GM10266 (cell line): ENCODE data around the gene TMA16.

Experiments
- DNase-seq: peaks from one replicate; pipeline ENCODE4 v3.0.0; 2012; ENCODE audit errors: extremely low spot score
- TF ChIP-seq, protein P1 (sequence below): IDR thresholded peaks from 2 replicates; pipeline ENCODE4 v1.5.1; 2012; ENCODE audit warnings: mild to moderate bottlenecking, low read depth; ENCODE audit not compliant: control insufficient read depth, insufficient read depth; ENCODE audit errors: missing control alignments

TMA16 gene

DNA sequence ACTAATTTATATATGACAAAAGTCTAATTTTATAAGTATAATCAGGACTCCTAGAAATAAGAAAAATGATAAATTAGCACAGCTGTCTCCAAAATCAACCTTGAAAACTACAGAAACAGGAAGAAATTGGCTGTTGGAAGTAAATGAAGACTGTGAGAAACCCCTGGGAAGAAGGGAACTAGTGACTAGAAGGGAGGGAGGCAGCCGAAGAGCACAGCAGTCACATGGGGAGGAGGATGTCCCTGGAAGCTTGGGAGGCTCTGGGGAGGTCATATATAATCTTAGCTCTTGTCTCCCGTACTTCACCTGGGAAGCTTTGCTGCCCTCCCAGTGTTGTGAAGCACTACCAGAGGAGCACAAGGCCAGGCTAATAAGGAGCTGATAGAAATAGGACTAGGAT, 8.9 kb upstream of the TMA16 start:
- TF ChIP-seq, protein P1, sequence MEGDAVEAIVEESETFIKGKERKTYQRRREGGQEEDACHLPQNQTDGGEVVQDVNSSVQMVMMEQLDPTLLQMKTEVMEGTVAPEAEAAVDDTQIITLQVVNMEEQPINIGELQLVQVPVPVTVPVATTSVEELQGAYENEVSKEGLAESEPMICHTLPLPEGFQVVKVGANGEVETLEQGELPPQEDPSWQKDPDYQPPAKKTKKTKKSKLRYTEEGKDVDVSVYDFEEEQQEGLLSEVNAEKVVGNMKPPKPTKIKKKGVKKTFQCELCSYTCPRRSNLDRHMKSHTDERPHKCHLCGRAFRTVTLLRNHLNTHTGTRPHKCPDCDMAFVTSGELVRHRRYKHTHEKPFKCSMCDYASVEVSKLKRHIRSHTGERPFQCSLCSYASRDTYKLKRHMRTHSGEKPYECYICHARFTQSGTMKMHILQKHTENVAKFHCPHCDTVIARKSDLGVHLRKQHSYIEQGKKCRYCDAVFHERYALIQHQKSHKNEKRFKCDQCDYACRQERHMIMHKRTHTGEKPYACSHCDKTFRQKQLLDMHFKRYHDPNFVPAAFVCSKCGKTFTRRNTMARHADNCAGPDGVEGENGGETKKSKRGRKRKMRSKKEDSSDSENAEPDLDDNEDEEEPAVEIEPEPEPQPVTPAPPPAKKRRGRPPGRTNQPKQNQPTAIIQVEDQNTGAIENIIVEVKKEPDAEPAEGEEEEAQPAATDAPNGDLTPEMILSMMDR: no peak

DNA sequence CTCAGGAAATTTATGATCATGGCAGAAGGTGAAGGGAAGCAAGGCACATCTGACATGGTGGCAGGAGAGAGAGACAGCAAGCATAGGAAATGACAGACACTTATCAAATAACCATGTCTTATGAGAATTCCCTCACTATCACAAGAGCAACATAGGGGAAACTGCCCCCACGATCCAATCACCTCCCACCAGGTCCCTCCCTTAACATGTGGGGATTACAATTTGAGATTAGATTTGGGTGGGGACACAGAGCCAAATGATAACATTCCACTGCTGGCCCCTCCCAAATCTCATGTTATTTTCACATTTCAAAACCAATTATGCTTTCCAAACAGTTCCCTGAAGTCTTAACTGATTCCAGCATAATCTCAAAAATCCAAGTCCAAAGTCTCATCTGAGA, 8.2 kb upstream of the TMA16 start:
- no peak for DNase-seq
- TF ChIP-seq, protein P1: no peak

More for the DNA sequence above, 8.9 kb upstream of the TMA16 start:
- no peak for DNase-seq

DNA sequence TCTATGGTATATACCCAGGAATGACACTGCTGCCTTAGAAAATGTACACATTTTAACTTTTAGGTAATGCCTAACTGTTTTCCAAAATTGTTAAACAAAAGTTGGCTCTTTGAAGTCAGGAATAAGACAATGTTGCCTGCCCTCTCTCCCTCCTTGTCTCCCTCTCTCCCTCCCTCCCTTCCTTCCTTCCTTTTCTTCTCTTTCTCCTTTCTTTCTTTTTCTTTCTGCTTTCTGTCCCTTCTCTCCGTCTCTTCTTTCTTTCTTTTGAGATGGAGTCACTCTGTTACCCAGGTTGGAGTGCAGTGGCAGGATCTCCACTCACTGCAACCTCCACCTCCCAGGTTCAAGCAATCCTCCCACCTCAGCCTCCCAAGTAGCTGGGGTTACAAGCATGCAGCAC, 4.6 kb upstream of the TMA16 start:
- TF ChIP-seq, protein P1: no peak
- DNase-seq: no peak

DNA sequence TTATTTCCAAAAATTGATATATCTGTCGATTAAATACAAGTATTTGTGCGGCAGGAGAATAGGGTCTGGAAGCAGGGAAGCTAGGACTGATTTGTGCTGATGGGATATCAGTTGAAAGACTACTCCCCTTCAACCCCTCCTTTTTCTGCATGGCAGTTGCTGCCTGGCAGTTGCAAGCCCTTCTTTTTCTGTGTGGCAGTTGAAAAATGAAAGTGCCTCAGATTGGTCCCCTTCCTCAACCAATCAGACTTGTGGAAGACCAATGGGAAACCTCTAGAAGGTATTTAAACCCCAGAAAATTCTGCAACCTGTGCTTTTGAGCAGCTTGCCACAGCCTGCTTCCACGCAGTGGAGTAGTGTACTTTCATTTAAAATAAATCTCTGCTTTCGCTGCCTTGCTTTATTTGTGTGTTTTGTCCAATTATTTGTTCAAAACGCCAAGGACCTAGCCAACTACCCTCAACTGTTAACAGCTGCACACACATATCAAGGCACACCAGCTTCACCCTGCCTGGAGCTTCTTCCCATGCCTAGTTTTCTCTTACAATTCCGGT, 1.5 kb upstream of the TMA16 start:
- no peak for DNase-seq
- TF ChIP-seq, protein P1: no peak

DNA sequence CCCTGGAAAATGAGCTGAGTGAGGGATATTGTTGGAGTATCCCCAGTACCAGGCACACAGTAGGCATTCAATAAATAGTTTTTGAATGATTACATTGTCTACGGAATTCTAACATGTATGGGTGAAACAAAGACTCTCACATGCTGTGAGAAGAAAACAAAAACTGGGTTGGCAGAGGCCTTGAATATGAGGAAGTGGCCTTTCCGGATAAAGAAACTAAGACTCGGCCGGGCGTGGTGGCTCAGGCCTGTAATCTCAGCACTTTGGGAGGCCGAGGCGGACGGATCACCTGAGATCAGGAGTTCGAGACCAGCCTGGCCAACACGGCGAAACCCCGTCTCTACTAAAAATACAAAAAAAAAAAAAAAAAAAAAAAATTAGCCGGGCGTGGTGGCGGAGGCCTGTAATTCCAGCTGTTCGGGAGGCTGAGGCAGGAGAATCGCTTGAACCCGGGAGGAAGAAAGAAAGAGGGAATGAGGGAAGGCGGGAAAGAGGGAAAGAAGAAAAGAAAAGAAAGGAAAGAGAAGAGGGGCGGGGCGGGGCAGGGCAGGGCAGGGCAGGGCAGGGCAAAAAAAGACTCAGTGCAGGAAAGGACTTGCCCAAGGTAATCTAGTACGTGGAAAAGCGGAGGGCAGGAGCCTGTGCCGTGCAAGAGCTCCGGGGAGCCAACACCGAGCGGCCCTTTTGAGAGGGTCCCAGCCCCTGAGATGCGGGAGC, 689 bp upstream of the TMA16 start:
- TF ChIP-seq, protein P1: no peak
- DNase-seq: no peak

DNA sequence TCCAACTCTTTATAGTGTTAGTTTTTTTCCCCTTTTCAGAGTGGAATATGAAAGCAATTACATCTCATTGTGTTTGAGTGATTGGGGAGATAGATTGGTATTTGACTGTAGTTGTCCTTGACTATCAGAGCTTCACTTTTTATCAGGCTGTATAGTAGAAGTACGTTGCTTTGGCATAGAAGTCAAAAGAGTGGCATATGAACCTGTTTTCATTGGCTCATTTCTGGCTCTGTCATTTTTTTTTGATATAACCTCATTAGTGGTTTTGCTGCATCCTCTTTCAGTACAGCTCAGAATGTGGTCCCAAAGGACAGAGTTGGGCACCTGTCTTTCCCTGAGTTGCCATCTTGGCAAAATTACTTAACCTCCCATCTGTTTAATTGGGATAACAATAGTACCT, 1.4 kb downstream of the TMA16 start:
- TF ChIP-seq, protein P1: no peak

DNA sequence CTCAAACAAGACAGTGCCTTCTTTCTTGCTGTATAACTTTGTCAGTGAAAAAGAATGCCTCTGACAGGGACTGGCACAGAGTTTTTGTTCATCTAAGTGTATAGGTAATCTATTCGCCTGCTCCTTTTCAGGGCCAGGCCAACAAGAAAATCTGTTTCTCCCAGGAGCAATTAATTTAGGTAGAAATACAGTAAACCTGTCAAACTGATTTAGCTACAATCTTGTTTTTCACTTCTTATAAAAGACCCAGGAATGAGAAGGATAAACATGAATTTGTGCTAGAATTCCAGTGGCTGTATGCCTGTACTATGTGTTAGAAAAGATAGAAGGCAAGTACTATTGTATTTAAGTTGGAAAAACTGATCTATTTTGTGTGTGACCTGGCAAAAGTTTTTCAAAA, 6.1 kb downstream of the TMA16 start:
- DNase-seq: no peak
- TF ChIP-seq, protein P1: no peak

More for the DNA sequence above, 1.4 kb downstream of the TMA16 start:
- no peak for DNase-seq
